Fibroblast of lung (primary cell): Measurements from ENCODE around the gene TGM5. TPM values are rescaled to one million over a fixed set of nuclear protein-coding genes. Genes with fewer than 3 reads are reported as not detected.
"Not testable (repeated sequence)": the region's sequence is repeated elsewhere in the genome, so short reads cannot be mapped to it uniquely, and the experiment has no call there.

Source experiments
- DNase-seq, 2 donors: peaks; one replicate each; pipeline versions ENCODE4 v3.0.0 to v3.0.0-alpha.2; 2010; ENCODE audit warnings: low read depth in 2 of 2
- H2AFZ ChIP-seq: 2 replicates; pipeline ENCODE4 v1.5.1; 2012; ENCODE audit warnings: low read length, control low read depth, inconsistent platforms
- H3K27ac ChIP-seq: 2 replicates; pipeline ENCODE4 v1.5.1; 2011; ENCODE audit warnings: low read length, control low read depth; ENCODE audit not compliant: insufficient read depth
- H3K27me3 ChIP-seq: 2 replicates; pipeline ENCODE4 v1.5.1; 2011; ENCODE audit warnings: mild to moderate bottlenecking, low read length; ENCODE audit not compliant: control insufficient read depth, insufficient read depth
- H3K36me3 ChIP-seq: 2 replicates; pipeline ENCODE4 v1.5.1; 2011; ENCODE audit warnings: low read length; ENCODE audit not compliant: control insufficient read depth, insufficient read depth
- H3K4me1 ChIP-seq: 2 replicates; pipeline ENCODE4 v1.5.1; 2011; ENCODE audit warnings: low read length; ENCODE audit not compliant: control insufficient read depth, insufficient read depth; ENCODE audit errors: extremely low read depth
- H3K4me2 ChIP-seq: 2 replicates; pipeline ENCODE4 v1.5.1; 2011; ENCODE audit warnings: low read length, control low read depth; ENCODE audit not compliant: insufficient read depth; ENCODE audit errors: extremely low read depth
- H3K4me3 ChIP-seq, 4 experiments: fragments of 200-600 bp in 1 of 4; sonication (generic) in 1 of 4; replicated peaks in 1 of 4; 2 replicates each; pipeline ENCODE4 v1.5.1; 2011 to 2016; ENCODE audit warnings: low read length in 4 of 4, low read depth in 3 of 4, mild to moderate bottlenecking in 3 of 4, control low read depth in 2 of 4, inconsistent platforms in 1 of 4, mixed read lengths in 1 of 4; ENCODE audit not compliant: insufficient read depth in 1 of 4; ENCODE audit errors: control extremely low read depth in 1 of 4
- H3K79me2 ChIP-seq: 2 replicates; pipeline ENCODE4 v1.5.1; 2012; ENCODE audit warnings: mild to moderate bottlenecking, low read length, inconsistent platforms; ENCODE audit not compliant: control insufficient read depth, insufficient read depth
- H3K9ac ChIP-seq: 2 replicates; pipeline ENCODE4 v1.5.1; 2011; ENCODE audit warnings: mild to moderate bottlenecking, low read length, control low read depth; ENCODE audit not compliant: insufficient read depth
- H3K9me3 ChIP-seq: 2 replicates; pipeline ENCODE4 v1.5.1; 2012; ENCODE audit warnings: low read depth, low read length; ENCODE audit not compliant: control insufficient read depth, insufficient read depth
- H4K20me1 ChIP-seq: 2 replicates; pipeline ENCODE4 v1.5.1; 2011; ENCODE audit warnings: low read length; ENCODE audit not compliant: control insufficient read depth, insufficient read depth; ENCODE audit errors: extremely low read depth
- EZH2 ChIP-seq: IDR thresholded peaks from 2 replicates; pipeline ENCODE4 v1.5.1; 2012; ENCODE audit warnings: low read length, control low read depth, mild to moderate bottlenecking; ENCODE audit errors: missing control alignments
- polyA plus RNA-seq, 2 donors: library from polyadenylated mRNA; depleted of rRNA in 1 of 2; stranded (reverse) in 1 of 2; unstranded in 1 of 2; fragments of >200 nt; gene quantifications; 2 replicates each; pipeline ENCODE4 v1.2.1, GENCODE V29; 2011 to 2012; ENCODE audit warnings: missing spikeins in 1 of 2
- total RNA-seq: library from RNA; depleted of rRNA; stranded (reverse); fragments of >200 nt; gene quantifications from 2 replicates; pipeline ENCODE4 v1.2.1, GENCODE V29; 2014
- TF ChIP-seq, protein P1 (sequence below), 2 donors: IDR thresholded peaks in 1 of 2; conservative IDR thresholded peaks in 1 of 2; 1 replicate in 1 of 2; 2 replicates in 1 of 2; pipeline ENCODE4 v1.5.1; 2011 to 2012; ENCODE audit warnings: low read length in 2 of 2, control low read depth in 1 of 2, inconsistent platforms in 1 of 2, low read depth in 1 of 2, mild to moderate bottlenecking in 1 of 2

Gene TGM5
- total and polyA plus RNA-seq, 2 donors (not counting 1 experiment from before 2014, with no cell fraction given), result under 0.01 to 0.03 TPM

DNA sequence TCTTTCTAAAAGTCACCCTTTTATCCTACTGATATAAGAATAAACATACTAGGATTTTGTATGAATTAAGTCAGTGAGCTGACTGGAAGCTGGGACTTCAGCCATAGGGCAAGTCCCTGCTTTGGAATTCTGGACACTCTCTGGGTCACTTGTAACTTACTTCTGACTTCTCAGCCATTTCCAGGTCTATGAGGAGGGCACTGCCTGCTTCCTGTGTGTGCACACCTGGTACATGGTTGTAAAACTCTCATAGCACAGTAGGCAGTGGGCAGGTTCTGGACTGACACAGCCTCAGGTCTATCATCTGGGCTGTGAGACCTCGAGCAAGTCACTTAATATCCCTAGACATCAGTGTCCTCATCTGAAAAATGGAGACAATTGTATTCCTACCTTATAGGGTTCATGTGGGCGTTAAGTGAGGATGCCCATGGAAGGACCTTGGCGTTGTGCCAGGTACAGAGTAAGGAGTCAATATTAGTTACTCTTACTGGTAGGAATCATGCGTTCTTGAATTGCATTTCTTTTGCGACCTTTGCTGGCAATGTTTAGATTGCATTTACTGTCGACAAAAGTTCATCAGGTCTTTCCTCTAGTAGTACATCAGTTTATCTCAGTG is 27.5 kb upstream of the TGM5 start:
- Histone ChIP-seq H3K9ac (no peak overlapping the region), H3K79me2 (no peaks in the 10 kb centered on the region), H3K4me1 (no peaks in the 10 kb centered on the region), H3K4me2 (no peak overlapping the region), H4K20me1 (no peaks in the 10 kb centered on the region), H3K27ac (no peak overlapping the region), H3K36me3 (no peaks in the 10 kb centered on the region), H3K9me3 (no peaks in the 10 kb centered on the region), H3K27me3 (peaks cover 22% of the 10 kb centered on the region), H3K4me3 (no peak overlapping the region), H2AFZ (no peak overlapping the region)
- TF ChIP-seq, protein P1, sequence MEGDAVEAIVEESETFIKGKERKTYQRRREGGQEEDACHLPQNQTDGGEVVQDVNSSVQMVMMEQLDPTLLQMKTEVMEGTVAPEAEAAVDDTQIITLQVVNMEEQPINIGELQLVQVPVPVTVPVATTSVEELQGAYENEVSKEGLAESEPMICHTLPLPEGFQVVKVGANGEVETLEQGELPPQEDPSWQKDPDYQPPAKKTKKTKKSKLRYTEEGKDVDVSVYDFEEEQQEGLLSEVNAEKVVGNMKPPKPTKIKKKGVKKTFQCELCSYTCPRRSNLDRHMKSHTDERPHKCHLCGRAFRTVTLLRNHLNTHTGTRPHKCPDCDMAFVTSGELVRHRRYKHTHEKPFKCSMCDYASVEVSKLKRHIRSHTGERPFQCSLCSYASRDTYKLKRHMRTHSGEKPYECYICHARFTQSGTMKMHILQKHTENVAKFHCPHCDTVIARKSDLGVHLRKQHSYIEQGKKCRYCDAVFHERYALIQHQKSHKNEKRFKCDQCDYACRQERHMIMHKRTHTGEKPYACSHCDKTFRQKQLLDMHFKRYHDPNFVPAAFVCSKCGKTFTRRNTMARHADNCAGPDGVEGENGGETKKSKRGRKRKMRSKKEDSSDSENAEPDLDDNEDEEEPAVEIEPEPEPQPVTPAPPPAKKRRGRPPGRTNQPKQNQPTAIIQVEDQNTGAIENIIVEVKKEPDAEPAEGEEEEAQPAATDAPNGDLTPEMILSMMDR (conservative IDR thresholded peaks at IDR 0.05 in 1 of 2, IDR thresholded peaks at IDR 0.05 in 1 of 2; ENCODE audit: low read depth in 1 of 2, low read length in 2 of 2), result no peak
- TF ChIP-seq EZH2, result peak; percentile 37
- DNase-seq, result no peak

DNA sequence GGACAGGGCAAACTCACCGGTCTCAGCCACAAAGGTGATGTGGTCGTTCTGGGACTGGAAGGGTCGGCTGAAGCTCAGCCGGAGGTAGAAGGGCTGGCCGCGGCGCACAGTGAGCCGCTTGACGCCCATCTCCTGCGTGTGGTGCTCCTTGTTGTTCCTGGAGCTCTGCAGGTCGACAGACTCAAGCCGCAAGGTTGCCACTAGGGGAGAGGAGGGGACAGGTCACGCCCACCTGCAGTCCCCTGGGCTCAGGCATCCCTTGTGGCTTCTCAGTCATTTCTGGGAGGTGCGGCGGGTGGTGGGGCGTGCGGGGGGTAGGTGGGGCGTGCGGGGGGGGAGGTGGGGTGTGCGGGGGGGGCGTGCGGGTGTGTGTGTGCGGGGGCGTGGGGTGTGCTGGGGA is 26.7 kb upstream of the TGM5 start:
- no peak overlapping the region for H3K4me3 ChIP-seq
- DNase-seq, result no peak
- no peaks in the 10 kb centered on the region for H3K9me3 ChIP-seq
- H3K36me3 ChIP-seq, result no peaks in the 10 kb centered on the region
- no peaks in the 10 kb centered on the region for H3K4me1 ChIP-seq
- H3K27me3 ChIP-seq, result peaks cover 22% of the 10 kb centered on the region
- H3K79me2 ChIP-seq, result no peaks in the 10 kb centered on the region
- no peak overlapping the region for H3K9ac ChIP-seq
- H3K4me2 ChIP-seq, result no peak overlapping the region
- H3K27ac ChIP-seq, result no peak overlapping the region
- no peak for TF ChIP-seq EZH2
- TF ChIP-seq, protein P1 (conservative IDR thresholded peaks at IDR 0.05 in 1 of 2, IDR thresholded peaks at IDR 0.05 in 1 of 2; ENCODE audit: low read depth in 1 of 2, low read length in 2 of 2), result no peak
- no peak overlapping the region for H2AFZ ChIP-seq
- no peaks in the 10 kb centered on the region for H4K20me1 ChIP-seq

- H4K20me1 ChIP-seq, result no peaks in the 10 kb centered on the region
- DNase-seq, result peak; percentile 36 to 65
- peaks cover 30% of the 10 kb centered on the region for H3K27me3 ChIP-seq
- H2AFZ ChIP-seq, result no peak overlapping the region
- TF ChIP-seq, protein P1 (conservative IDR thresholded peaks at IDR 0.05 in 1 of 2, IDR thresholded peaks at IDR 0.05 in 1 of 2; ENCODE audit: low read depth in 1 of 2, low read length in 2 of 2), result no peak
- TF ChIP-seq EZH2, result no peak
- H3K27ac ChIP-seq, result no peak overlapping the region
- H3K36me3 ChIP-seq, result no peaks in the 10 kb centered on the region
- no peak overlapping the region for H3K4me3 ChIP-seq
- no peaks in the 10 kb centered on the region for H3K4me1 ChIP-seq
- H3K4me2 ChIP-seq, result no peak overlapping the region
- no peak overlapping the region for H3K9ac ChIP-seq
- no peaks in the 10 kb centered on the region for H3K79me2 ChIP-seq
- H3K9me3 ChIP-seq, result no peaks in the 10 kb centered on the region
Observed at GRCh38 chr15:43292375-43293078, 25.8 kb upstream of the TGM5 start.

DNA sequence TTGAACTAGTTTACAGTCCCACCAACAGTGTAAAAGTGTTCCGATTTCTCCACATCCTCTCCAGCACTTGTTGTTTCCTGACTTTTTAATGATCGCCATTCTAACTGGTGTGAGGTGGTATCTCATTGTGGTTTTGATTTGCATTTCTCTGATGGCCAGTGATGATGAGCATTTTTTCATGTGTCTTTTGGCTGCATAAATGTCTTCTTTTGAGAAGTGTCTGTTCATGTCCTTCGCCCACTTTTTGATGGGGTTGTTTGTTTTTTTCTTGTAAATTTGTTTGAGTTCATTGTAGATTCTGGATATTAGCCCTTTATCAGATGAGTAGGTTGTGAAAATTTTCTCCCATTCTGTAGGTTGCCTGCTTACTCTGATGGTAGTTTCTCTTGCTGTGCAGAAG is 22.9 kb upstream of the TGM5 start:
- H3K27ac ChIP-seq, H2AFZ ChIP-seq, H3K4me3 ChIP-seq, H3K4me1 ChIP-seq, H4K20me1 ChIP-seq, H3K79me2 ChIP-seq, H3K9ac ChIP-seq, H3K36me3 ChIP-seq, DNase-seq, H3K9me3 ChIP-seq, H3K4me2 ChIP-seq: not testable (repeated sequence)
- H3K27me3 ChIP-seq, result peaks cover 39% of the 10 kb centered on the region
